GM21367 (cell line): ENCODE measurements around the gene EXOC6.
"Not testable (repeated sequence)": the region's sequence is repeated elsewhere in the genome, so short reads cannot be mapped to it uniquely, and the experiment has no call there.

ENCODE experiments used
- ATAC-seq: cut with Tn5 transposase; IDR thresholded peaks from one replicate; pipeline ENCODE4 v1.9.1; 2021; ENCODE audit not compliant: unreplicated experiment

EXOC6 gene

DNA sequence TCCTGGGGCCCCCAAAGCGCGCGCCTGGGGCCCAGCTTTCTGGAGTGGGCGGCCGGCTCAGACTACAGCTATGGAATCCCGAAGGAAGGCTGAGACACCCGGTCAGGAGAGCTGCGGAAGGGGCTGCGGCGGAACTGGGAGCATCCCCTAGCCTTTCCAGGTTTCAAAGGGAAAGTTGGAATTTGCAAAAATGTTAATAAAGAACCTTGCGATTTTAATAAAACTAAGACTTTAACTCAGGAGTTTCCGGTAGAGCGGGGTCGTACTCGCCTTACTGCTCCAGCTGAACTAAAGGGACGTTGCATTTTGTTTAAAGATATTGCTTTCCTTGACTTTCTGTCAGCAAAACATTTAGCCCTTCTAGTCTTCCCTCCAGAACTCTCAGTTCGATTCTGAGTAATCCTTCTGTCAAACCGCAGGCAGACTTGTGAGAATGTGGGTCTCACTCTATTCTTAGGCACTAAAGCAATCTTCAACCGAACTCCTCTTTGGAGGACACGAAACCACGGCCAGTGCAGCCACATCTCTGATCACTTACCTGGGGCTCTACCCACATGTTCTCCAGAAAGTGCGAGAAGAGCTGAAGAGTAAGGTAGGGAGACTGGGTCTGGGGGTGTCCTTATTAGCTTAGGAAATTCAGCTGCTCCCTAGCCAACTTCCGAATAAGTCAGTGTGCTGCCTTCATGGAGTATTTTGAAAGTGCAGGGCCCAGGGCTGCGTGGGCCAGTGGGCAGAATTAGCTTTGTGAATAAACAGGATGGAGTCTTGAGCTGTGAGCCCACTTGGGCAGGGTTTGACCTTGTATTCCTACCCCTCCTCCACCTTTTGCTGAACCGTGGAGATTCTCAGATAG is 227.3 kb downstream of the EXOC6 start:
- ATAC-seq = no peak

GRCh38 chr10:93076871-93077270 is 228.6 kb downstream of the EXOC6 start:
- no peak for ATAC-seq

DNA sequence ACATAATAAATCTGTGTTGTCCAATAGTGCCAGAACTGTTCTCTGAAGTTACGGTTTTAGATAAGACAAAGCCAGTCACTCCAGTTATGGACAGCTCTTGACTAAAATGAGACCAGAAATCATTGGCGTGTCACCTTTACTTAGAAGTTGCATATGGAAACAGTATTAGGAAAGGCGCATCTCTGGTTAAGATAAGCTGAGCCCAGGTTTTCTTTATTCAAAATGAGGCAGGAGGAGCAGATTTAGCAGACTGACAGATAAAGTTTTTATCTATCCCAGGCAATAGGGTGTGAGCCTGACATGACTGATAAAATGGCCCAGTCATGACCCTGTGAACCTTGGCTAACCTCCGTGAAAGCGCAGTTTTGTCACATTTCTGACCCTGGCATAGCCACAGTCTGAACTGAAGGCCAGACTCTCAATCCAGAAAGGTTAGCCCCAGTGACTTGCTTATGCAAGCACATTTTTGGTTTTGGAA is 229.6 kb downstream of the EXOC6 start:
- no peak for ATAC-seq

- ATAC-seq = no peak
These were observed 231.5 kb downstream of the EXOC6 start for GRCh38 chr10:93079663-93080349.

DNA sequence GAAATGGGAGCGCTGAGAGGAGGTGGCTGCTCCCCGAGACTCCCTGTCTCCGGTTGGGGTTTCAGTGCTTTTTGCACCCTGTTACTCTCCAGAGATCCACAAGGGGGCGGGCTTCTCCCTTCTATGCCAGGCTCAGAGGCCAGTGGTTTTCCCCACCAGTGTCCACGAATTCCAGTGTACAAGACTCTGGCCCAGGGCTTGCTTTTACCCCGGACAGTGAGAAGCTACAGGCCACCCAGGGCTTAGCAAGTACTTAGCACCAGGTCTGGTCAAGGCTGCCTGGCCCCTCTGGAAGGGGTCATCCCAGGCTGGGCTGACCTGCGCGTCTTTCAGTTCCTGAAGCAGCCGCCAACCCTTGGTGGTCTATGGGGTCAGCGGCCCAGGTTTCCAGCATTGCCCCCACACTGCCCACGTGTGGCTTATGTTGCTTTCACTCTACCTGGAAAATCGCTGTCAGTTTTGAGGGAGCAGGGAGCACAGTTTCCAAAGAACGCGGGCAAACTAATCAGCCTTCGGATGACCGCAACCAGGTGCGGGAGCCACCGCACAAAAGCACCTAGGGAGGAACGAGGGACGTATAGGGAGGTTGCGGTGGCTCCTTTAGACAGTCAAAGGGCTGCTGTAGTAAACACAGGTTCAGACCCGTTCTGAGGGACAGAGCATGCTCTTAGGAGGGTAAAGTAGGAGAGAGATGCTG is 232.2 kb downstream of the EXOC6 start:
- ATAC-seq = no peak

- no peak for ATAC-seq
These were observed 233.0 kb downstream of the EXOC6 start for GRCh38 chr10:93081318-93081717.

GRCh38 chr10:93081834-93082233 is 233.5 kb downstream of the EXOC6 start:
- ATAC-seq = no peak

- ATAC-seq = no peak
These were observed 235.6 kb downstream of the EXOC6 start for GRCh38 chr10:93083743-93084539.

GRCh38 chr10:93085272-93085859 is 237.0 kb downstream of the EXOC6 start:
- ATAC-seq = no peak

GRCh38 chr10:93086289-93086688 is 238.0 kb downstream of the EXOC6 start:
- no peak for ATAC-seq

- no peak for ATAC-seq
These were observed 239.5 kb downstream of the EXOC6 start for GRCh38 chr10:93087846-93088245.

GRCh38 chr10:93088466-93088865 is 240.1 kb downstream of the EXOC6 start:
- no peak for ATAC-seq

DNA sequence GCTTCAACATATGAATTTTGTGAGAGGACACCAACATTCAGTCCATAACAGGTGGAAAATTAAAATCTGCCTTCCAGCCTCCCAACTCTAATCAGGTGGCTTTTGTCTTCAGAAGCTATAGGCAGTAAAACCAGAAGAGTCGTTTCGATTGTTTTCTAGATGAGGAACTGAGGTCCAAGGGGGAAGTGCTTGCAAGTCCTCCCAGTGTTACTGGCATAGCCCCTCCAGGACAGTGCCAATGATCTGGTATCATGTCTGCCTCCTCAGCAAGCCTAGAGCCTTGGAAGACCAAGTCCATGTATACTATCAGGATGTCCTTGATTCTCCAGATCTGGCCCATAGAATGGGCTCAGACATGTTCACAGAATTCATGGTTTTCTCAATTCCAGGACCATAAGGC is 242.3 kb downstream of the EXOC6 start:
- no peak for ATAC-seq

- ATAC-seq = no peak
These were observed 243.6 kb downstream of the EXOC6 start for GRCh38 chr10:93091960-93092359.

DNA sequence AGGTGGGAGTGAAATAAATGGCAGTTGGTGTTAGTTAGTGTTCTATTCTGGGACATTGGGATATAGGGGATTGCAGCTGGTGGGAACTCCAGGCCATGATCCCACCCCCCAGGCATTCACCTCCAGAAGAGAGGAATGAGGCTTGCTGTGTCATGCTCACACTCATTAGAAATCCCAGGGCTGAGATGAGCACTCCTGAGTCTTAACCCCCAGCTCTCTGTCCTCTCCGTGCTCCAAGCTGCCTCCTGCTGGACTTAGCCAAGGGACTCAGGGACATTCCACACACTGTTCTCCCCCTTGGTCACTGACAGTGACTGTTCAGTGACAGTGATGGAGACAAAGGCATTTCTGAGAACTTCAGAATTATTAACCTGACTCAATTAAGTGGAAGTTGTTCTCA is 246.9 kb downstream of the EXOC6 start:
- ATAC-seq = no peak

DNA sequence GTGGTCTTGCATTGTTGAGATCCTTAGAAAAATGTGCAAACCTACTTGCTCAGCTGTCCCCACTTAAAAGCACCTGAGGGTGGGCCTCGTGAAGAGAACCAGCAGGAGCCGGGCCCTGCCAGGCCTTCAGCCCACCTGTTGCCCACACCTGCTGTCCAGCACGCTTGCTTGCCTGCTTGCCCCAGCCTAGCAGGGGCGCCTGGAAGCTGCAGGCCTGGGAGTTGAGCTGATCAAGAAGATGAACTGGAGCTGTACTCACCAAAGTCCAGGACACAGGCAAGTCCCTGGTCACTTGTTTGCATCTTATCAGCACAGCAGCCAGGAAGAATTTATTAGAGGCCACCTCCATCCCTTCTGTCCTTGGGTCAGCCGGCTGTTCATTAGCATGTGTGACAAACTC is 248.6 kb downstream of the EXOC6 start:
- ATAC-seq = no peak

- no peak for ATAC-seq
These were observed 249.1 kb downstream of the EXOC6 start for GRCh38 chr10:93097386-93097785.

- ATAC-seq = no peak
These were observed 250.5 kb downstream of the EXOC6 start for GRCh38 chr10:93098816-93099215.

DNA sequence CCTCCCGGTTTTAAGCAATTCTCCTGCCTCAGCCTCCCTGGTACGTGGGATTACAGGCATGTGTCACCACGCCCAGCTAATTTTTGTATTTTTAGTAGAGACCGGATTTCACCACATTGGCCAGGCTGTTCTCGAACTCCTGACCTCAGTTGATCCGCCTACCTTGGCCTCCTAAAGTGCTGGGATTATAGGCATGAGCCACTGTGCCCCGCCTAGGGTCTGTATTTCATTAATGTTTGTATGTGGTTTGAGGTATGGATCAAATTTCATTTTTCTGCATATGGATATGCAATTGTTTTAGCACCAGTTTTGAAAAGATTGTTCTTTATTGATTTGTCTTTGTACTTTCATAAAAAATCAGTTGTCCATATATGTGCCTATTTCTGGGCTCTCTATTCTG is 251.3 kb downstream of the EXOC6 start:
- ATAC-seq = no peak

- ATAC-seq = not testable (repeated sequence)
These were observed 252.8 kb downstream of the EXOC6 start for GRCh38 chr10:93101148-93101547.
